Fibroblast of mammary gland (primary cell): ENCODE measurements around the gene GJB3.

ENCODE experiments used
- DNase-seq: peaks from one replicate; pipeline ENCODE4 v3.0.0-alpha.2; 2010; ENCODE audit warnings: low read depth
- H3K4me3 ChIP-seq: 2 replicates; pipeline ENCODE4 v1.5.1; 2011; ENCODE audit warnings: low read depth, mild to moderate bottlenecking, low read length, moderate library complexity; ENCODE audit not compliant: control insufficient read depth
- TF ChIP-seq, protein P1 (sequence below): conservative IDR thresholded peaks from 2 replicates; pipeline ENCODE4 v1.5.1; 2011; ENCODE audit warnings: low read depth, low read length, inconsistent platforms; ENCODE audit not compliant: control insufficient read depth, insufficient read depth

Gene GJB3

GRCh38 chr1:34785231-34785874 lies 4.3 kb downstream of the GJB3 start:
- no peak for DNase-seq
- TF ChIP-seq, protein P1, sequence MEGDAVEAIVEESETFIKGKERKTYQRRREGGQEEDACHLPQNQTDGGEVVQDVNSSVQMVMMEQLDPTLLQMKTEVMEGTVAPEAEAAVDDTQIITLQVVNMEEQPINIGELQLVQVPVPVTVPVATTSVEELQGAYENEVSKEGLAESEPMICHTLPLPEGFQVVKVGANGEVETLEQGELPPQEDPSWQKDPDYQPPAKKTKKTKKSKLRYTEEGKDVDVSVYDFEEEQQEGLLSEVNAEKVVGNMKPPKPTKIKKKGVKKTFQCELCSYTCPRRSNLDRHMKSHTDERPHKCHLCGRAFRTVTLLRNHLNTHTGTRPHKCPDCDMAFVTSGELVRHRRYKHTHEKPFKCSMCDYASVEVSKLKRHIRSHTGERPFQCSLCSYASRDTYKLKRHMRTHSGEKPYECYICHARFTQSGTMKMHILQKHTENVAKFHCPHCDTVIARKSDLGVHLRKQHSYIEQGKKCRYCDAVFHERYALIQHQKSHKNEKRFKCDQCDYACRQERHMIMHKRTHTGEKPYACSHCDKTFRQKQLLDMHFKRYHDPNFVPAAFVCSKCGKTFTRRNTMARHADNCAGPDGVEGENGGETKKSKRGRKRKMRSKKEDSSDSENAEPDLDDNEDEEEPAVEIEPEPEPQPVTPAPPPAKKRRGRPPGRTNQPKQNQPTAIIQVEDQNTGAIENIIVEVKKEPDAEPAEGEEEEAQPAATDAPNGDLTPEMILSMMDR = no peak
- no peak overlapping the region for H3K4me3 ChIP-seq

DNA sequence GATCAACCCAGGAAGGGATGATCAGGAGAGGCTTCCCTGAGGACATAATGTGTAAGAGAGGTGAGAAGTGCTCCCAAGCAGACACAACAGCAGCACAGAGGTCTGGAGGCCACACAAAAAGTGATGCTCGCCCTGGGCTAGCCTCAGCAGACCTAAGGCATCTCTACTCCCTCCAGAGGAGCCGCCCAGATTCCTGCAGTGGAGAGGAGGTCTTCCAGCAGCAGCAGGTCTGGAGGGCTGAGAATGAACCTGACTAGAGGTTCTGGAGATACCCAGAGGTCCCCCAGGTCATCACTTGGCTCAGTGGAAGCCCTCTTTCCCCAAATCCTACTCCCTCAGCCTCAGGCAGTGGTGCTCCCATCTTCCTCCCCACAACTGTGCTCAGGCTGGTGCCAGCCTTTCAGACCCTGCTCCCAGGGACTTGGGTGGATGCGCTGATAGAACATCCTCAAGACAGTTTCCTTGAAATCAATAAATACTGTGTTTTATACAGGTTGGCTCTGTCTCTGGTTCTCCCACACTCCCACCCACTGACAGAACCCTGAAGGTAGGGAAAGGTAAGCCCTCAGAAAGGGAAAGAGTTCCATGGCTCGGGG lies 5.0 kb downstream of the GJB3 start:
- TF ChIP-seq, protein P1 = no peak
- no peak overlapping the region for H3K4me3 ChIP-seq
- DNase-seq = no peak

DNA sequence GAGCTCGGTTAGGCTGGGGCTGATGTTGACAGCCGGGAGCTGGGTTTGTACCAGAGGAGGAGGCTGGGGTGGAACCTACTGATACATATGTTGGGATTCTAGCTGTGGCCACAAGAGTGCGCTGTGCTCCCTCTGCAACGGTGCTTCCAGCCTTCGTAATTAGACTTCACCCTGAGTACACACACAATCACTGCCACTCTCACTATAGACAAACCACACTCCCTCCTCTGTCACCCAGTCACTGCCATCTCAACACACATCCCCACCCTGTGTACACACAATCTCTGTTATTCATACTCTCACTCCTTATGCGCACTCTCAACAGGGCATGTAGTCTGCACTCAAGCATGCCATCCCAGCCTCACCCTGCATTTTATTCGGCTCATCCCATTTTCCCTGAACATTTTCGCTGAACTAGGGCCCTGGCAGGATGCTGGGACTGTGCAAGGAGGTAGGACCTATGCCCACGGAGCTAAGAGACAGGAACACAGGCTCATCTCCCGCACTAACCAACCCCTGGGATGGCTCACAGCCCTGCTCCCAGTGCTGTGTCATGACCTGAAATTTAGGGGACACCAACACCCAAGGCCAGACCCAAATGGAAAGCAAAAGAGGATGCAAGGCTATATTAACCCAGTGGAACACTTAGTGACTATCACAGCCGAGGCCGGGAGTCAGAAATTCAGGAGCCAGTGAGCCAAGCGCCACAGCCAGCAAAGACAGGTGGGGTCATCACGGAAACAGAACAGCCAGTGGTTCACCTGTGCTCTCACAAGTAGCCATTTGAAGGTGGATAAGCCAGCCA lies 5.7 kb downstream of the GJB3 start:
- H3K4me3 ChIP-seq = no peak overlapping the region
- TF ChIP-seq, protein P1 = peak; percentile 92
- DNase-seq = peak; percentile 67

DNA sequence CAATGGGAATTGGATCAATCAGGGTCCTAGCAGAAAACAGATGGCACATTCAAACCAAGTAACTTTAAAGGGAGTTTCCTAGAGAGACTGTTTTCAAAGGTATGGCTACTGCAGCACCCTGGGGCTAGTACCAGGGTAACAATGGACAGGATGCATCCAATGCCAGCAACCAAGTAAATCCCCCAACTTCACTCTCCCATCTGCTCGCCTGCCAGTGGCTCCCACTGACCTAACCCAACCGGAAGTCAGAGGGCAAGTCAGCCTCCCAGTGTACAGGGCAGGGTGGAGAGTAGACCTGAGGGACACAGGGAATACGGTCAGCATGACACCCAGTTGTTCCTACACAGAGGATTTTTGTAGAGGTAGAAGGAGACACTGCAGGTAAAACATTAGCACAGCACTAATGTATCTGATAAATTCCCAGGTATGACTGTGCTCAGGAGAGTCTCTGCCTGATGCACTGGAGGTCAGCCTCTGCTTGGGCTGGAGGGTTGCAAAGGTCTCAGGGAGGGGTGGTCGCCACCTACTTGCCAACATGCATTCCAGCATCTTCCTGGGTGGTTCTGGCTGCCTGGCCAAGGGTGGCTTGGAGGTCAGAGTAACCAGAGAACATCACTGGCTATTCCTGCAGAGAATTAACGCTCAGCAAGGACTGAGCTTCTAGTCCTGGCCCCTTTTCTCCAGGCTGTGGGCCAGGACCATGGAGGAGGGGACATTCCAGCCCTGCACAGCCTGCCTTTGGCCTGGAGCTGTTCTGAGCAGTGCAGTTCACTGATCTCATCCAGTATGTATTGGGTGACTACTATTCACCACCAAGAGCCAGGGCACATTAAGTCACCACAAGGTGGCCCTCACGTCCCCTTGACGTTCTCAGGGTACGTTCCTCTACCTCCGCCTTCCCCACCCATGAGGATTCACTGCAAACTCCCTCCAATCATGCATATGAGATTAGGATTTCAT lies 6.7 kb downstream of the GJB3 start:
- peak; percentile 18 for DNase-seq
- TF ChIP-seq, protein P1 = peak; percentile 13

GRCh38 chr1:34790985-34791384 lies 10.0 kb downstream of the GJB3 start:
- H3K4me3 ChIP-seq = no peak overlapping the region
- TF ChIP-seq, protein P1 = no peak
- DNase-seq = peak; percentile 38

More for the DNA sequence above, 6.7 kb downstream of the GJB3 start:
- H3K4me3 ChIP-seq = no peak overlapping the region

- H3K4me3 ChIP-seq = no peak overlapping the region
- TF ChIP-seq, protein P1 = no peak
- DNase-seq = no peak
Measured at GRCh38 chr1:34792424-34792823, 11.4 kb downstream of the GJB3 start.
